ENCODE data around the gene CENPM.

Gene CENPM

GRCh38 chr22:41940832-41941765, 5.9 kb downstream of the CENPM start:
- peak; percentile 79 for DNase-seq (ENCODE audit: low read depth)
- peak; percentile 91 for TF ChIP-seq CTCF (IDR thresholded peaks at IDR 0.05; ENCODE audit: control insufficient read depth, insufficient read depth, low read depth, low read length, missing control alignments)
- H3K4me3 ChIP-seq (ENCODE audit: control insufficient read depth, low read depth, low read length): no peak overlapping the region

DNA sequence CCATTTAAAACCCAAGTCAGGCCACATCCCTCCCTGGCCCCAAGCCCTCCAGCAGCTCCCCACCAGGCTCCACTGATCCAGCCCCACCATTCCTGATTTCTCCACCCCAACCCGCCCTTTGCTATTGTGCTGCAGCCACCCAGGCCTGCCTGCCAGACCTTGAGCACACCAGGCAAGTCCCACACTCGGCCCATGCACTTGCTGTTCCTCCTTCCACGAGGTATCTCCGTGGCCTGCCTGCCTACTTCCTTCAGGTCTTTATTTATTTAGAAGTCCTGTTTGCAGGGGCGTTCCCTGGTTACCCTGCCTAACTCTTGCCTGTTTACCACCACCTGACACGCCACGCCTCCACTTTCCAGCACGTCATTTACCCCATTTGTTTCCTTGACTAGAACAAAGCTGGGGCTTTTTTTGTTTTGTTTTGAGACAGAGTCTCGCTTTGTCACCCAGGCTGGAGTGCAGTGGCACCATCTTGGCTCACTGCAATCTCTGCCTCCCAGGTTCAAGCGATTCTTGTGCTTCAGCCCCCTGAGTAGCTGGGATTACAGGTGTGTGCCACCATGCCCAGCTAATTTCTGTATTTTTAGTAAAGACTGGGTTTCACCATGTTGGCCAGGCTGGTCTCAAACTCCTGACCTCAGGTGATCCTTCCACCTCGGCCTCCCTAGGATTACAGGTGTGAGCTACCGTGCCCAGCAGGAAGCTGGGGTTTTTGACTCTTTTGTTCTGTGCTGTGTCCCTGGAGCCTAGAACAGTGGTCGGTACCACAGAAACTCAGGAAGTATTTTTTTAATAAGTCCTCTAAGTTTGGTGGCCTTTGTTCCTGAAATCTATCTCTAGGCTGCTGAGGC, 6.7 kb downstream of the CENPM start:
- TF ChIP-seq CTCF (IDR thresholded peaks at IDR 0.05; ENCODE audit: control insufficient read depth, insufficient read depth, low read depth, low read length, missing control alignments): no peak
- DNase-seq (ENCODE audit: low read depth): no peak
- no peak overlapping the region for H3K4me3 ChIP-seq (ENCODE audit: control insufficient read depth, low read depth, low read length)

DNA sequence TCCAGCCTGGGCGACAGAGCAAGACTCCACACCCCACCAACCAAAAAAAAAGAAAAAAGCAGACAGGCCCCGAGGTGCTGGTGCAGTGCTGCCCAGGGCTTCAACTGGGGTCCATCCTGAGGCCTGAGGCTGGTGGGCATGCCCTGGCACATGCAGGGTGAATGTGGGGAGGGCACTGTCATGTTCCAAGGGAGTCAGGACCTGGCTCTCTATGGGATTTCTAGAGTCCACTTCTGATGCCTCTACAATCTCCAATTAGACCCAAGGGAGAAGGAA, 10.1 kb downstream of the CENPM start:
- no peak for TF ChIP-seq CTCF (IDR thresholded peaks at IDR 0.05; ENCODE audit: control insufficient read depth, insufficient read depth, low read depth, low read length, missing control alignments)
- no peak overlapping the region for H3K4me3 ChIP-seq (ENCODE audit: control insufficient read depth, low read depth, low read length)
- DNase-seq (ENCODE audit: low read depth): no peak

GRCh38 chr22:41935509-41935908, 11.4 kb downstream of the CENPM start:
- no peak for TF ChIP-seq CTCF (IDR thresholded peaks at IDR 0.05; ENCODE audit: control insufficient read depth, insufficient read depth, low read depth, low read length, missing control alignments)
- H3K4me3 ChIP-seq (ENCODE audit: control insufficient read depth, low read depth, low read length): no peak overlapping the region
- no peak for DNase-seq (ENCODE audit: low read depth)

DNA sequence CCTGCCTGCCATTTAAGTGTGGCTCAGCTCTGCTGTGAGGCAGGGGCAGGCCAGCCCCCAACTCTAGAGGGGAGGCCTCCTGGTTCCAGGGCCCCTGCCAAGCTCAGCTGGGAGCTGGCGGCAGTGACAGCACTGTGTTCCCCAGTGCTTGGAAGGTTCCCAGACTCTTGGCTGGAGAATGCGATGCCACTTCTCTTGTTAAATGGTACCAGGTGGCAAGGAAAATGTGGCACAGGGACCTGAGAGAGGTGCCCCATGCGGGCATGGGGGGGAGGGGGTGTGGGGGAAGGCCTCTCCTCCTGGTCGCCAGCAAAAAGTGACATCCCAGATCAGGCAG, 12.0 kb downstream of the CENPM start:
- no peak for DNase-seq (ENCODE audit: low read depth)
- no peak overlapping the region for H3K4me3 ChIP-seq (ENCODE audit: control insufficient read depth, low read depth, low read length)
- no peak for TF ChIP-seq CTCF (IDR thresholded peaks at IDR 0.05; ENCODE audit: control insufficient read depth, insufficient read depth, low read depth, low read length, missing control alignments)

- no peak overlapping the region for H3K4me3 ChIP-seq (ENCODE audit: control insufficient read depth, low read depth, low read length)
- no peak for TF ChIP-seq CTCF (IDR thresholded peaks at IDR 0.05; ENCODE audit: control insufficient read depth, insufficient read depth, low read depth, low read length, missing control alignments)
- DNase-seq (ENCODE audit: low read depth): no peak
These were observed 12.5 kb downstream of the CENPM start for GRCh38 chr22:41934284-41935014.

Data from AG09309 (cell line).